Suprapubic skin (tissue), 4 donors: ENCODE results near the gene SIN3A. TPM values are rescaled to one million over a fixed set of nuclear protein-coding genes. Genes with fewer than 3 reads are reported as not detected.

Source experiments
- DNase-seq, 2 donors: peaks; one replicate each; pipeline ENCODE4 v3.0.0-alpha.2; 2019; ENCODE audit warnings: low spot score in 2 of 2
- H3K27ac ChIP-seq: fragments of 200-600 bp; sonication (generic); one replicate; pipeline ENCODE4 v1.5.1; 2019
- H3K27me3 ChIP-seq: fragments of 200-600 bp; sonication (generic); one replicate; pipeline ENCODE4 v1.5.1; 2019
- H3K36me3 ChIP-seq: fragments of 200-600 bp; sonication (generic); one replicate; pipeline ENCODE4 v1.5.1; 2019
- H3K4me1 ChIP-seq: fragments of 200-600 bp; sonication (generic); one replicate; pipeline ENCODE4 v1.5.1; 2019
- H3K4me3 ChIP-seq: fragments of 200-600 bp; sonication (generic); one replicate; pipeline ENCODE4 v1.5.1; 2019; ENCODE audit warnings: mild to moderate bottlenecking
- H3K9me3 ChIP-seq: fragments of 200-600 bp; sonication (generic); one replicate; pipeline ENCODE4 v1.5.1; 2019
- CTCF ChIP-seq, 2 donors: fragments of 200-600 bp in 1 of 2; fragments of 450-650 bp in 1 of 2; sonication (generic) in 1 of 2; IDR thresholded peaks; one replicate each; pipeline ENCODE4 v1.5.1; 2016 to 2019; ENCODE audit warnings: antibody characterized with exemption in 2 of 2, mild to moderate bottlenecking in 1 of 2, moderate library complexity in 1 of 2
- EP300 ChIP-seq: sonication (generic); formaldehyde crosslinking; IDR thresholded peaks from one replicate; pipeline ENCODE4 v1.6.1; 2017; ENCODE audit warnings: antibody characterized with exemption
- POLR2A ChIP-seq, 2 donors: fragments of 450-650 bp; IDR thresholded peaks; one replicate each; pipeline ENCODE4 v1.6.1; 2017; ENCODE audit warnings: antibody characterized with exemption in 2 of 2, mild to moderate bottlenecking in 2 of 2, moderate library complexity in 2 of 2
- POLR2AphosphoS5 ChIP-seq, 3 donors: sonication (generic); formaldehyde crosslinking; IDR thresholded peaks; one replicate each; pipeline ENCODE4 v1.6.1; 2017; ENCODE audit warnings: antibody characterized with exemption in 3 of 3
- WGBS: methylation state at CpG from one replicate; pipeline ENCODE4 v1.1.5; 2018; 5-methylcytosine and 5-hydroxymethylcytosine counted together
- total RNA-seq, 4 donors: library from RNA; depleted of rRNA; stranded (reverse); fragments of >200 nt; gene quantifications; one replicate each; pipeline ENCODE4 v1.1.0, GENCODE V29; 2016

Gene SIN3A
- total RNA-seq, 4 donors from 2014 or later = 55.2 to 94.8 (median 66.0) TPM

GRCh38 chr15:75327491-75327890 lies 124.0 kb downstream of the SIN3A start:
- no peak for TF ChIP-seq CTCF (IDR thresholded peaks at IDR 0.05)
- no peak for TF ChIP-seq POLR2A (IDR thresholded peaks at IDR 0.05)
- Histone ChIP-seq H3K9me3 (no peaks in the 10 kb centered on the region), H3K4me1 (no peaks in the 10 kb centered on the region), H3K36me3 (no peaks in the 10 kb centered on the region), H3K4me3 (no peak overlapping the region), H3K27me3 (no peaks in the 10 kb centered on the region), H3K27ac (no peak overlapping the region)
- no peak for DNase-seq
- WGBS = no CpG with 5 or more reads among the region's 3 CpGs

GRCh38 chr15:75327005-75327404 lies 124.5 kb downstream of the SIN3A start:
- TF ChIP-seq POLR2A (IDR thresholded peaks at IDR 0.05) = no peak
- TF ChIP-seq CTCF (IDR thresholded peaks at IDR 0.05) = no peak
- no peak for TF ChIP-seq EP300
- no peak for TF ChIP-seq POLR2AphosphoS5 (IDR thresholded peaks at IDR 0.05)
- WGBS = 81% methylated on average over 3 of the region's 4 CpGs
- no peak overlapping the region for H3K4me3 ChIP-seq
- H3K27me3 ChIP-seq = no peaks in the 10 kb centered on the region
- no peaks in the 10 kb centered on the region for H3K9me3 ChIP-seq
- H3K36me3 ChIP-seq = no peaks in the 10 kb centered on the region
- no peaks in the 10 kb centered on the region for H3K4me1 ChIP-seq
- no peak overlapping the region for H3K27ac ChIP-seq
- DNase-seq = no peak

- Histone ChIP-seq H3K4me3 (no peak overlapping the region), H3K36me3 (no peaks in the 10 kb centered on the region), H3K9me3 (no peaks in the 10 kb centered on the region), H3K27ac (no peak overlapping the region), H3K4me1 (no peaks in the 10 kb centered on the region), H3K27me3 (no peaks in the 10 kb centered on the region)
- TF ChIP-seq POLR2AphosphoS5 (IDR thresholded peaks at IDR 0.05) = no peak
- TF ChIP-seq EP300 = no peak
- no peak for TF ChIP-seq POLR2A (IDR thresholded peaks at IDR 0.05)
- TF ChIP-seq CTCF (IDR thresholded peaks at IDR 0.05) = no peak
- DNase-seq = no peak
- 87% methylated on average over 4 of the region's 4 CpGs for WGBS
Observed at GRCh38 chr15:75325922-75326321, 125.6 kb downstream of the SIN3A start.

- Histone ChIP-seq H3K36me3 (no peaks in the 10 kb centered on the region), H3K9me3 (no peaks in the 10 kb centered on the region), H3K4me1 (no peaks in the 10 kb centered on the region), H3K4me3 (no peak overlapping the region), H3K27me3 (no peaks in the 10 kb centered on the region), H3K27ac (no peak overlapping the region)
- TF ChIP-seq POLR2AphosphoS5 (IDR thresholded peaks at IDR 0.05) = no peak
- no peak for TF ChIP-seq EP300
- TF ChIP-seq POLR2A (IDR thresholded peaks at IDR 0.05) = no peak
- no peak for TF ChIP-seq CTCF (IDR thresholded peaks at IDR 0.05)
- 89% methylated on average over 6 of the region's 6 CpGs for WGBS
- no peak for DNase-seq
Observed at GRCh38 chr15:75321711-75322110, 129.8 kb downstream of the SIN3A start.

Other genes with a start within 250 kb of the SIN3A start
- gene C15orf39, start 249.8 kb downstream of the SIN3A start, total RNA-seq = 10 to 100 TPM; 33.0 to 35.2 (median 33.3) TPM
- not detected for gene GOLGA6C, start 193.4 kb downstream of the SIN3A start, total RNA-seq
- gene GOLGA6D, start 168.9 kb downstream of the SIN3A start, total RNA-seq = under 1 TPM in 1 of 4 donors, not detected in 3; 0.72 TPM
- gene COMMD4, start 115.6 kb downstream of the SIN3A start, total RNA-seq = 10 to 100 TPM; 46.9 to 75.2 (median 55.2) TPM
- gene NEIL1, start 104.7 kb downstream of the SIN3A start, total RNA-seq = 100 to 1,000 TPM in 1 of 4 donors, 10 to 100 TPM in 3; 26.3 to 123 (median 38.0) TPM
- 100 to 1,000 TPM in 3 of 4 donors, 10 to 100 TPM in 1; 97.2 to 527 (median 180) TPM for gene MAN2C1, start 83.1 kb downstream of the SIN3A start, total RNA-seq
- 10 to 100 TPM in 3 of 4 donors, 1 to 10 TPM in 1; 8.6 to 24.5 (median 13.3) TPM for gene PTPN9, start 127.6 kb upstream of the SIN3A start, total RNA-seq
- 10 to 100 TPM; 12.8 to 31.7 (median 17.5) TPM for gene SNUPN, start 174.0 kb upstream of the SIN3A start, total RNA-seq
- 100 to 1,000 TPM; 139 to 273 (median 180) TPM for gene IMP3, start 188.5 kb upstream of the SIN3A start, total RNA-seq
- gene SNX33, start 196.2 kb upstream of the SIN3A start, total RNA-seq = 10 to 100 TPM; 32.1 to 59.7 (median 49.5) TPM